ENCODE results near the gene SSBP3. TPM values are rescaled to one million over a fixed set of nuclear protein-coding genes. Genes with fewer than 3 reads are reported as not detected.

SSBP3 gene
- total and polyA plus RNA-seq, 5 donors, result 25.4 to 55.8 (median 32.5) TPM

DNA sequence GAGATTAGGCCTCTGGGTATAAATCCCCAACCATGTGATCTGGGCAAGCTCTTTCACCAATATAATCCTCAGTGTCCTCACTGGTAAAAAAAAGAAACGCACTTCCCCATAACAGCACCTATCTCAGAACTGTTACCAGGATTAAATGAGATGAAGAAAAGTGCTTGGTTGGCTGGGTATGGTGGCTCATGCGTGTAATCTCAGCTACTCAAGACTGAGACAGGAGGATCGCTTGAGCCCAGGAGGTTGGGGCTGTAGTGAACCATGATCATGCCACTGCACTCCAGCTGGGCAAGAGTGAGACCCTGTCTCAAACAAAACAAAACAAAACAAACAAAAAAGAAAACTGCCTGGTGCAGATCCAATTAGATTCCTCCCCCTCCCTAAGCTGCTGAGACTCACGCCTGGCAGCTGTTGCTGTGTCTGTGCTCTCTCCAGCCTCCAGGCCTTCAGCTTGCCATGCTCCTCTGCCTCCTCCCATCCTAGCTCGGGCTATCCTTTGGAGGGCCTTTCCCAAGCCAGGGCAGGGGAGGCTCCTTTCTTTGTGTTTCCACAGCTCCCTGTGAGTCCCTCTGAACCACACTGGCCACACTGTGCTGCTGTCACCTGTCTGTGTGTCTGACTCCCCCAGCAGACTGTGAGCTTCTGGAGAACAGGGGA is 225.4 kb downstream of the SSBP3 start:
- Histone ChIP-seq H3K4me1 (ENCODE audit: control insufficient read depth, insufficient read depth, low read length) (no peaks in the 10 kb centered on the region), H3K27me3 (ENCODE audit: control insufficient read depth, insufficient read depth) (no peaks in the 10 kb centered on the region), H3K9me3 (ENCODE audit: control insufficient read depth, low read length) (no peaks in the 10 kb centered on the region), H3K4me3 (ENCODE audit: low read length) (no peak overlapping the region), H3K27ac (ENCODE audit: low read length) (no peak overlapping the region)
- intact Hi-C loops (cut with DNase I), result no loop called here
- 93% methylated on average over 5 of the region's 5 CpGs for WGBS
- DNase-seq, result no peak
- no peak for ATAC-seq

DNA sequence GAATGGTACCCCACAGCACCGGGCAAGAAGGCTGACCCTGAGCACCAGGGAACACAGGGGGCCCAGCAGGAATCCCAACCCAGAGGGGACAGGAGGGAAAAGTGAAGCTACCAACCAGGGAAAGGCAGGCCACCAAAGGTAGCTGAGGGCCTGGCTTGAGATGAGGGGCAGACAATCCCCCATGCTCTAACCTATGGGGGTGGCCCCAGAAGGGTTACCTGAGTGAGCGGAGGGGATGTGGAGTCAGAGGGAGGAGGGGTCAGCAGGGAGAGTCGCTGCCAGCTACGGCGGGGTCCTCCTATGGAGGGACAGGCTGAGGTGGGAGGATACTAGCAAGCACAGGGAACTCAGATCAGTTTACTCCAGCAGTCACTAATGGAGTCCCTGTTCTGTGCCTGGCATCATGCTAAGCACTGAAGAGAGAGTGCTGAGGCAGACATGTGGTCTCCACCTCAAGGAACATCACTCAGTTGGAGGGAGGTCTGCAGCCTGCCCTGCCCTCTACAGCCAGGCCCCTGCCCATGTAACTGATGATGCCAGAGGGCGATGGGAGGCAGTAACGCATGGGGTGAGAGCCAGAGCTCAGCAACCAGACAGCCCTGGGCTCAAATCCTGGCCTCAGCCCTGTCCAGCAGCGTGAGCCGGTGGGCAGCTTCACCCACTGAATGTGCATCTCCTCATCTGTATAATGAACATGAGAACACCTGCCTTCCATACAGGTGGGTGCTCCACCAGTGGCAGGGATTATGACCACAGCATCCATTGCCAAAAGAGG is 227.7 kb downstream of the SSBP3 start:
- no peaks in the 10 kb centered on the region for H3K27me3 ChIP-seq (ENCODE audit: control insufficient read depth, insufficient read depth)
- H3K9me3 ChIP-seq (ENCODE audit: control insufficient read depth, low read length), result no peaks in the 10 kb centered on the region
- no peak overlapping the region for H3K27ac ChIP-seq (ENCODE audit: low read length)
- ATAC-seq (no peak), DNase-seq (no peak)
- H3K4me1 ChIP-seq (ENCODE audit: control insufficient read depth, insufficient read depth, low read length), result no peaks in the 10 kb centered on the region
- no peak overlapping the region for H3K4me3 ChIP-seq (ENCODE audit: low read length)
- intact Hi-C loops (cut with DNase I), result no loop called here
- 80% methylated on average over 9 of the region's 9 CpGs for WGBS

DNA sequence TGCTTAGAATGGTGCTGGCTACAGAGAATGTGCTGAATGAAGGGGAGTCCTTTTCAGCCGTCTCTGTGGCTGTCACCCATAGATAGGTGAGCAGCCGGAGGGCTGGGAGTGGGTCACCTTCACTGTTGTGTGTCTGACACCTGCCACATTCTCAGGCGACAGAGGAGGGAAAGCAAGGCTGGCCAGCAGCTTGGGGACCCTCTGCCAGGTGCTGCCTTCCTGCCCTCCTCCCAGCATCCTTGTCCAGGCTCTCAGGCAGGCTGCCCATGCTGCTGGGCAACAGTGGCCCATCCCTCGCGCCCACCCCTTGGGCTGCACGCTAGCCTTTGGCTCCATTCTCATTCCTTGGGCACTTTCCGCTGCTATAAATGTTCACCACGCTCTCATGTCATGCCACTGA is 228.5 kb downstream of the SSBP3 start:
- WGBS, result 91% methylated on average over 8 of the region's 8 CpGs
- H3K27ac ChIP-seq (ENCODE audit: low read length), result no peak overlapping the region
- no peaks in the 10 kb centered on the region for H3K4me1 ChIP-seq (ENCODE audit: control insufficient read depth, insufficient read depth, low read length)
- DNase-seq, result no peak
- no peak overlapping the region for H3K4me3 ChIP-seq (ENCODE audit: low read length)
- H3K27me3 ChIP-seq (ENCODE audit: control insufficient read depth, insufficient read depth), result no peaks in the 10 kb centered on the region
- intact Hi-C loops (cut with DNase I), result no loop called here
- H3K9me3 ChIP-seq (ENCODE audit: control insufficient read depth, low read length), result no peaks in the 10 kb centered on the region
- ATAC-seq, result no peak

DNA sequence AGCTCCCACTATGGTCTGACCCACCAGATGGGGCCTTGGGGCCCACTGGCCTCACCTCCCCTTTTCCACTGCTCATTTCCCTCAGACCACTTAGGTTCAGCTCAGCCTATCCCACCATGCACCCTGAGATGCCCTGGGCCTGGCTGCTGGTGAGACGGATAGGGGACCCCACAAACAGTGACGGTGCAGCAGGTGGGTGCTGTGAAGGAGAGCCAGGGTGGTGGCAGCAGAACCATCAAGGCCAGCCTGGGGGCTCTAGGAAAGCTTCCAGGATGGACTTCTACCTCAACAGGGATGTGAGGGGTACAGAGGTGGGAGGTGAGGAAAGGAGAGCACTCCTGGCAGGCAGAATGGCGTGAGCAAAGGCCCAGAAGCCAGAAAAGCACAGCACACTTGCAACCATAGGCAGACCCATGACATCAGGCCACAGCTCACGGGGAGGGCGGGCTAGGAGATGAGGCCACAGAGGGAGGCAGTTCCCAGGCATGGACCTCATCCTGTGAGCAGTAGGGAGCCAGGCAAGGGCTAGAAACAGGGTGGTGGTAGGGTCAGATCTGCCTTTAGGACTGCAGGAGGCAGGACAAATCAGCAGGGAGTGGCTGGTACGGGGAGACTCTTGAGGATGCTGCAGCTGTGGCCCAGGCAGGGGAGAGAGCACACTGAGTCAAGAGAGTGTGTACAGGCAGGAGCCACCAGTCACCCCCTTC is 229.4 kb downstream of the SSBP3 start:
- WGBS, result 89% methylated on average over 6 of the region's 6 CpGs
- Histone ChIP-seq H3K27me3 (ENCODE audit: control insufficient read depth, insufficient read depth) (no peaks in the 10 kb centered on the region), H3K27ac (ENCODE audit: low read length) (no peak overlapping the region), H3K4me3 (ENCODE audit: low read length) (no peak overlapping the region), H3K4me1 (ENCODE audit: control insufficient read depth, insufficient read depth, low read length) (no peaks in the 10 kb centered on the region), H3K9me3 (ENCODE audit: control insufficient read depth, low read length) (no peaks in the 10 kb centered on the region)
- ATAC-seq, result no peak
- intact Hi-C loops (cut with DNase I), result no loop called here
- no peak for DNase-seq

Other genes with a start within 250 kb of the SSBP3 start
- gene CYB5RL, start 206.4 kb downstream of the SSBP3 start, total RNA-seq, result 1 to 10 TPM; 3.0 to 6.4 (median 5.5) TPM
- gene CYB5RL, start 206.4 kb downstream of the SSBP3 start, polyA plus RNA-seq, result 3.2 TPM
- gene MRPL37, start 206.2 kb downstream of the SSBP3 start, total RNA-seq, result 10 to 100 TPM; 53.1 to 57.1 (median 55.7) TPM
- 53.9 TPM for gene MRPL37, start 206.2 kb downstream of the SSBP3 start, polyA plus RNA-seq
- gene ACOT11, start 141.8 kb upstream of the SSBP3 start, total RNA-seq, result 10 to 100 TPM; 14.4 to 32.7 (median 28.7) TPM
- 16.7 TPM for gene ACOT11, start 141.8 kb upstream of the SSBP3 start, polyA plus RNA-seq
- under 1 TPM in 3 of 4 donors, not detected in 1; 0.15 to 0.72 (median 0.59) TPM for gene FAM151A, start 217.1 kb upstream of the SSBP3 start, total RNA-seq
- 0.43 TPM for gene FAM151A, start 217.1 kb upstream of the SSBP3 start, polyA plus RNA-seq
- 10 to 100 TPM in 2 of 4 donors, 1 to 10 TPM in 2; 5.9 to 12.8 (median 9.2) TPM for gene MROH7, start 235.4 kb upstream of the SSBP3 start, total RNA-seq
- 4.9 TPM for gene MROH7, start 235.4 kb upstream of the SSBP3 start, polyA plus RNA-seq